ENCODE measurements around the gene TRPM2. TPM values are rescaled to one million over a fixed set of nuclear protein-coding genes. Genes with fewer than 3 reads are reported as not detected.

TRPM2 gene
- total and polyA plus RNA-seq, 2 of the 4 experiments (the other 2 are of a cell fraction): not detected

DNA sequence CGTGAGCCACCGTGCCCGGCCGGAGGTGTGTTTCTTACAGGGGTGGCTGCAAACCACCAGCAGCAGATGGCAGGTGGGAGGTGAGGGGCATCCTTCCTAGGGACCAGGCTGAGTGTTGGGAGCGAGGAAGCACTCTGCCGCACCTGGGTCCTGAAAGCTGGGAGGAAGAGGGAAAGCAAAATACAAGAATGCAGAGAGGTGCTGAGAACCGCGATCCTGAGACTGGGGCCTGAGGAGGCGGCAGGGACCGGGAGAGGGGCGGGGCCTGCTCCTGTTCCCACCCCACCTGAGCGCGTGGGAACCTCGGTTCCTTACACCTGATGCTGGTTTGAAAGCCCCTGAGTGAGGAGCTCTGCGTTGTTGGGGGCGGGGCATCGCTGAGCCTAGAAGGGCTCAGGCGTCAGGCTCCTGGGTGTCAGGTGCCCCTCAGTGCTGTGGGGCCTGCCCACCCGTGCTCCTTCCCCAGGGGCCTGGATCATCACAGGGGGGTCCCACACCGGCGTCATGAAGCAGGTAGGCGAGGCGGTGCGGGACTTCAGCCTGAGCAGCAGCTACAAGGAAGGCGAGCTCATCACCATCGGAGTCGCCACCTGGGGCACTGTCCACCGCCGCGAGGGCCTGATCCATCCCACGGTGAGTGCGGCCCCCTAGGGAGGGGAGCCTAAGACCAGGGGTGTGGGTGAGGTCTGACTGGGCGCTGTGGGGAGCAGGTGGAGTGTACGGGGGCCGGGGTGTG lies 15.5 kb downstream of the TRPM2 start:
- H2BK120ac ChIP-seq (ENCODE audit: low read depth, low read length): no peak overlapping the region
- WGBS, 2 experiments (ENCODE audit: extremely low coverage in 2 of 2, insufficient read length in 1 of 2): 20% methylated on average over 18 of the region's 35 CpGs; no CpG with 5 or more reads in 1 of the 2 experiments
- no peaks in the 10 kb centered on the region for H3K9me1 ChIP-seq (ENCODE audit: insufficient read depth, low read length)
- no TSS peak for BruUV-seq (replicated peaks)
- no peak overlapping the region for H2BK5ac ChIP-seq (ENCODE audit: low read depth, low read length, poor library complexity, severe bottlenecking)
- H4K20me1 ChIP-seq (ENCODE audit: insufficient read depth, low read length): no peaks in the 10 kb centered on the region
- CTCF ChIA-PET: no interaction called here
- intact Hi-C loops (cut with micrococcal nuclease): no loop called here
- H3K4me1 ChIP-seq (ENCODE audit: control insufficient read depth, insufficient read depth, low read length): no peaks in the 10 kb centered on the region
- no peak overlapping the region for H2BK15ac ChIP-seq (ENCODE audit: low read depth, low read length)
- no peak overlapping the region for H4K5ac ChIP-seq (ENCODE audit: low read depth, low read length)
- peaks cover 3% of the 10 kb centered on the region; the same call in 1 of the 2 replicates for H3K27me3 ChIP-seq (ENCODE audit: control insufficient read depth, insufficient read depth, low read length)
- H3K36me3 ChIP-seq (ENCODE audit: control insufficient read depth, insufficient read depth, low read length): no peaks in the 10 kb centered on the region
- H2AFZ ChIP-seq (replicated peaks; ENCODE audit: low read length, poor library complexity): no peak overlapping the region
- no peaks in the 10 kb centered on the region for H3K79me1 ChIP-seq (ENCODE audit: low read depth in 1 of 2, low read length in 2 of 2)
- H4K91ac ChIP-seq (ENCODE audit: insufficient read depth, low read depth, low read length): no peak overlapping the region
- H3K4me3 ChIP-seq (ENCODE audit: insufficient read depth, low read depth, low read length): no peak overlapping the region
- no peak overlapping the region for H3K9ac ChIP-seq (ENCODE audit: low read depth, low read length)
- no peak overlapping the region for H2BK20ac ChIP-seq (ENCODE audit: low read depth, low read length)
- POLR2A ChIA-PET (ENCODE audit: unreplicated experiment): no interaction called here
- no peak overlapping the region for H2AK5ac ChIP-seq (ENCODE audit: low read depth, low read length)
- H3K4me2 ChIP-seq (ENCODE audit: low read depth, low read length): no peak overlapping the region
- H3K56ac ChIP-seq (ENCODE audit: extremely low read depth, insufficient read depth, low read length): no peak overlapping the region
- H3K14ac ChIP-seq (replicated peaks; ENCODE audit: low read depth, low read length): no peak overlapping the region
- DNase-seq (no peak), ATAC-seq (ENCODE audit: low read depth) (no peak)
- peaks cover 7% of the 10 kb centered on the region for H3K9me3 ChIP-seq (ENCODE audit: control insufficient read depth, insufficient read depth, low read length)
- no peak overlapping the region for H2AK9ac ChIP-seq (replicated peaks; ENCODE audit: low read depth, low read length, poor library complexity)
- H3K18ac ChIP-seq (ENCODE audit: low read depth, low read length): no peak overlapping the region
- H3K27ac ChIP-seq (ENCODE audit: insufficient read depth, low read length): no peak overlapping the region
- no peak overlapping the region for H4K8ac ChIP-seq (ENCODE audit: low read depth in 2 of 2, low read length in 2 of 2)
- in situ Hi-C loops (cut with MboI; ENCODE audit: low sequenced_read_pairs): no loop called here
- dilution Hi-C loops (cut with HindIII; ENCODE audit: low sequenced_read_pairs, unreplicated experiment): no loop called here
- TF ChIP-seq RCOR1 (IDR thresholded peaks at IDR 0.05; ENCODE audit: insufficient replicate concordance, low read length): no peak
- no peak for TF ChIP-seq CHD1 (IDR thresholded peaks at IDR 0.05; ENCODE audit: low read depth, low read length)
- TF ChIP-seq, protein P1, sequence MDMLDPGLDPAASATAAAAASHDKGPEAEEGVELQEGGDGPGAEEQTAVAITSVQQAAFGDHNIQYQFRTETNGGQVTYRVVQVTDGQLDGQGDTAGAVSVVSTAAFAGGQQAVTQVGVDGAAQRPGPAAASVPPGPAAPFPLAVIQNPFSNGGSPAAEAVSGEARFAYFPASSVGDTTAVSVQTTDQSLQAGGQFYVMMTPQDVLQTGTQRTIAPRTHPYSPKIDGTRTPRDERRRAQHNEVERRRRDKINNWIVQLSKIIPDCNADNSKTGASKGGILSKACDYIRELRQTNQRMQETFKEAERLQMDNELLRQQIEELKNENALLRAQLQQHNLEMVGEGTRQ (IDR thresholded peaks at IDR 0.05; ENCODE audit: low read depth, low read length): no peak
- TF ChIP-seq NFE2L2 (IDR thresholded peaks at IDR 0.05; ENCODE audit: low read depth, low read length): no peak
- no peak for TF ChIP-seq BHLHE40 (IDR thresholded peaks at IDR 0.05; ENCODE audit: low read depth, low read length)
- no peak for TF ChIP-seq MAFK (IDR thresholded peaks at IDR 0.05; ENCODE audit: low read depth, low read length)
- TF ChIP-seq MXI1 (IDR thresholded peaks at IDR 0.05; ENCODE audit: borderline replicate concordance, low read depth, low read length): no peak
- no peak for TF ChIP-seq RAD21 (IDR thresholded peaks at IDR 0.05; ENCODE audit: low read length)
- TF ChIP-seq RFX5 (IDR thresholded peaks at IDR 0.05; ENCODE audit: low read depth, low read length): no peak
- TF ChIP-seq ELK1 (IDR thresholded peaks at IDR 0.05; ENCODE audit: borderline replicate concordance, low read depth, low read length): no peak
- no peak for TF ChIP-seq SMC3 (IDR thresholded peaks at IDR 0.05; ENCODE audit: low read depth, low read length)
- no peak for TF ChIP-seq MAZ (IDR thresholded peaks at IDR 0.05; ENCODE audit: borderline replicate concordance, low read depth, low read length)
- TF ChIP-seq POLR2A (IDR thresholded peaks at IDR 0.05; ENCODE audit: low read depth, low read length): no peak
- TF ChIP-seq, protein P2, sequence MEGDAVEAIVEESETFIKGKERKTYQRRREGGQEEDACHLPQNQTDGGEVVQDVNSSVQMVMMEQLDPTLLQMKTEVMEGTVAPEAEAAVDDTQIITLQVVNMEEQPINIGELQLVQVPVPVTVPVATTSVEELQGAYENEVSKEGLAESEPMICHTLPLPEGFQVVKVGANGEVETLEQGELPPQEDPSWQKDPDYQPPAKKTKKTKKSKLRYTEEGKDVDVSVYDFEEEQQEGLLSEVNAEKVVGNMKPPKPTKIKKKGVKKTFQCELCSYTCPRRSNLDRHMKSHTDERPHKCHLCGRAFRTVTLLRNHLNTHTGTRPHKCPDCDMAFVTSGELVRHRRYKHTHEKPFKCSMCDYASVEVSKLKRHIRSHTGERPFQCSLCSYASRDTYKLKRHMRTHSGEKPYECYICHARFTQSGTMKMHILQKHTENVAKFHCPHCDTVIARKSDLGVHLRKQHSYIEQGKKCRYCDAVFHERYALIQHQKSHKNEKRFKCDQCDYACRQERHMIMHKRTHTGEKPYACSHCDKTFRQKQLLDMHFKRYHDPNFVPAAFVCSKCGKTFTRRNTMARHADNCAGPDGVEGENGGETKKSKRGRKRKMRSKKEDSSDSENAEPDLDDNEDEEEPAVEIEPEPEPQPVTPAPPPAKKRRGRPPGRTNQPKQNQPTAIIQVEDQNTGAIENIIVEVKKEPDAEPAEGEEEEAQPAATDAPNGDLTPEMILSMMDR (conservative IDR thresholded peaks at IDR 0.05; ENCODE audit: low read depth, low read length): no peak
- no peak for TF ChIP-seq FOS (IDR thresholded peaks at IDR 0.05; ENCODE audit: low read depth, low read length)
- TF ChIP-seq CEBPB (IDR thresholded peaks at IDR 0.05; ENCODE audit: low read depth, low read length): no peak
- H3K4ac ChIP-seq (ENCODE audit: low read depth, low read length): no peak overlapping the region
- no peak overlapping the region for H3K23ac ChIP-seq (ENCODE audit: low read depth, low read length)

Measured in IMR-90 (cell line).